Heart right ventricle (tissue), 16 donors: Measurements from ENCODE around the gene OVAAL. TPM values are rescaled to one million over a fixed set of nuclear protein-coding genes. Genes with fewer than 3 reads are reported as not detected.

Experiments used
- ATAC-seq, 8 donors: fragments of 200-7000 bp; cut with Tn5 transposase; one replicate each; pipeline ENCODE4 v1.9.1; 2020; ENCODE audit warnings: mild to moderate bottlenecking in 8 of 8, moderate library complexity in 8 of 8, moderate number of reproducible peaks in 1 of 8
- DNase-seq, 2 donors: peaks; one replicate each; pipeline ENCODE4 v3.0.0-alpha.2; 2020
- H3K27ac ChIP-seq, 10 donors: fragments of 200-600 bp; sonication (generic) in 2 of 10; one replicate each; pipeline versions ENCODE4 v1.5.0 to v1.8.0; 2020 to 2022; ENCODE audit warnings: mild to moderate bottlenecking in 3 of 10
- H3K27me3 ChIP-seq, 7 donors: fragments of 200-600 bp; one replicate each; pipeline ENCODE4 v1.8.0; 2021 to 2022; ENCODE audit warnings: mild to moderate bottlenecking in 2 of 7
- H3K36me3 ChIP-seq, 9 donors: fragments of 200-600 bp; sonication (generic) in 1 of 9; one replicate each; pipeline versions ENCODE4 v1.5.0 to v1.8.0; 2020 to 2022; ENCODE audit warnings: mild to moderate bottlenecking in 2 of 9
- H3K4me1 ChIP-seq, 9 donors: fragments of 200-600 bp; sonication (generic) in 1 of 9; one replicate each; pipeline versions ENCODE4 v1.5.0 to v1.8.0; 2020 to 2022; ENCODE audit warnings: mild to moderate bottlenecking in 4 of 9
- H3K4me3 ChIP-seq, 10 donors: fragments of 200-600 bp; sonication (generic) in 2 of 10; one replicate each; pipeline versions ENCODE4 v1.5.0 to v1.8.0; 2020 to 2022; ENCODE audit warnings: mild to moderate bottlenecking in 7 of 10, moderate library complexity in 2 of 10
- H3K9me3 ChIP-seq, 11 donors: fragments of 200-600 bp in 10 of 11; sonication (generic) in 2 of 11; one replicate each; pipeline versions ENCODE4 v1.5.0 to v1.8.0; 2013 to 2022; ENCODE audit warnings: mild to moderate bottlenecking in 2 of 11, control low read depth in 1 of 11, moderate library complexity in 1 of 11
- CTCF ChIP-seq, 9 donors: fragments of 200-600 bp; sonication (generic) in 2 of 9; IDR thresholded peaks; one replicate each; pipeline versions ENCODE4 v1.5.0 to v1.8.0; 2021 to 2022; ENCODE audit warnings: antibody characterized with exemption in 9 of 9, mild to moderate bottlenecking in 5 of 9, moderate library complexity in 1 of 9
- WGBS, 2 donors: extraction: QIAGEN DNeasy Blood & Tissue Kit; methylation state at CpG; one replicate each; pipeline ENCODE4 v1.1.7; 2013; ENCODE audit warnings: inconsistent platforms in 1 of 2; 5-methylcytosine and 5-hydroxymethylcytosine counted together
- intact Hi-C, 10 donors: fragments of 100-400 bp; cut with DNase I; formaldehyde crosslinking; loops; one replicate each; pipeline versions ENCODE4 v1.11.1 to v1.14.2; 2022
- polyA plus RNA-seq, 2 donors: library from polyadenylated mRNA; stranded (reverse); fragments of 200-250 nt; gene quantifications; one replicate each; pipeline ENCODE4 v1.2.3, GENCODE V29; 2013
- total RNA-seq, 10 donors: library from RNA; stranded (reverse); fragmentation: NEBNext Ultra II Directional in 3 of 10; extraction: Animal tissue kit (Norgen Biotek cat#: 25700) in 3 of 10; gene quantifications; one replicate each; pipeline versions ENCODE4 v1.2.1 to v1.2.4, GENCODE V29; 2021 to 2023
- donor health status: Arrhythmogenic right ventricular cardiomyopathy.
- donor health status: ischemic (EF 13 %, LVEDD 7.1; RV severe dilation, severe dysfunction).
- donor health status: healthy with polysubstance abuse.
- donor health status: DM: no; HTN: yes; CAD: no.
- donor health status: DM: no; HTN: no; CAD: no.
- donor health status: ischemic (EF 25% LVEDD 6.9; RV normal size, moderate dysfunction).
- donor health status: ischemic (EF 25% LVEDD 5.7; RV mildly dilated, moderate dysfunction).
- donor health status: healthy.
- donor health status: DM: yes; HTN: yes; CAD: no.
- donor health status: Ischemic cardiomyopathy.
- donor health status: ischemic (EF 35%, LVEDD 5.7; RV mildly dilated, moderate dysfunction).
- donor health status: nonischemic (EF 11% LVEDD 7.7; RV severe dilation, severe dysfunction).
- donor health status: DM: yes; HTN: yes; CAD: no.
- donor health status: PGD.
- donor health status: ischemic (EF 29% LVEDD 5.4; RV normal size, mild dysfunction).
- donor health status: nonischemic (EF 23%, LVEDD 6.1; RV moderate dilation, normal function).

OVAAL gene
- total and polyA plus RNA-seq, 12 donors: 0.27 to 7.3 (median 2.7) TPM

GRCh38 chr1:180562640-180563025, 3.9 kb downstream of the OVAAL start:
- Histone ChIP-seq H3K36me3 (no peaks in the 10 kb centered on the region), H3K9me3 (no peaks in the 10 kb centered on the region), H3K4me1 (peaks cover 4 to 78% (median 45%) of the 10 kb centered on the region in 9 donors), H3K27me3 (no peaks in the 10 kb centered on the region), H3K27ac (peak overlapping the region; percentile 75 to 90 (median 86)), H3K4me3 (no peak overlapping the region)
- 43 to 53% methylated on average over 1 of the region's 1 CpG for WGBS, 2 donors
- DNase-seq: peak in 1 of 2 donors; percentile 36
- TF ChIP-seq CTCF (IDR thresholded peaks at IDR 0.05): no peak
- intact Hi-C loops: loop anchor here in 3 of 10 donors (2.0 to 5.0 kb wide), 3 partner anchors 16 to 70 kb away; partner anchors contain the start of gene XPR1 (in 2 of the 3)
- peak; percentile 61 to 89 (median 82) for ATAC-seq

DNA sequence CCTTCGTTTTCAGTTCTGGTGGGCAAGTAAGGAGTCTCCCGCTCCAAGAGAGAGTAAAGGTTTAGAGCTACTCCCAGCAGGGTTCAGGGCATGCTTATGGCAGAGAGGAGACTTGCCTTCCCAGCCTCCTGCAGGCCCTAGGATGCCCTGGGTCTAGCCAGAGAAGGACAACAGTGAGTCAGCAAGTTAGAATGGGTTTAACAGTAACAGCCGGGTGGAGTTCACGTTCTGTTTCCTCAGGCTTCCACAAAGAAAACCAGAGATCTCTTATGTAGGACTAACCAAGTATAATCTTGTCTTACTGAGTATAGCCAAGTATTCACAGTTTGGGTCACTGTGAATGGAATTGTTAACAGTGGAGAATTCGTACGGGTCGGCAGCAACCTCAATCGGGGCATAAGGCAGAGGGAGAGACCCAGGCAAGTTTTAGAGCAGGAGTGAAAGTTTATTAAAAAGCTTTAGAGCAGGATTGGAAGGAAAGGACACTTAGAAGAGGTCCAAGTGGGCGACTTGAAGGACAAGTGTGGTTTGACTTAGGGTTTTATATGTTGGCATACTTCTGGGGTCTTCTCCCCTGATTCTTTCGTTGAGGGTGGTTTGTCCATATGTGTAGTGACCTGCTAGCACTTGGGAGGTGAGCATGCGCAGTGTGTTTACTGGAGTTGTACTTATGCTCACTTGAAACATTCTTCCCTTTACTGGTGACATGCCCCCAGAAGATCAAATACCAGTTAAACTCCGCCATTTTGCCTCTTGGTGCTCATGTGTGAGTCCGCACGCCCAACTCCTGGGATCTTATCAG, 4.5 kb downstream of the OVAAL start:
- DNase-seq: peak in 1 of 2 donors; percentile 38
- intact Hi-C loops: loop anchor here in 3 of 10 donors (2.0 to 5.0 kb wide), 3 partner anchors 16 to 69 kb away; partner anchors contain the start of gene XPR1 (in 2 of the 3)
- TF ChIP-seq CTCF (IDR thresholded peaks at IDR 0.05): no peak
- Histone ChIP-seq H3K27ac (peak overlapping the region; percentile 75 to 90 (median 86)), H3K27me3 (no peaks in the 10 kb centered on the region), H3K4me1 (peaks cover 4 to 80% (median 45%) of the 10 kb centered on the region in 9 donors), H3K36me3 (no peaks in the 10 kb centered on the region), H3K9me3 (no peaks in the 10 kb centered on the region), H3K4me3 (no peak overlapping the region)
- 70 to 71% methylated on average over 14 of the region's 14 CpGs for WGBS, 2 donors
- peak; percentile 59 to 81 (median 75) for ATAC-seq

- WGBS, 2 donors: 48 to 62% methylated on average over 4 of the region's 4 CpGs
- Histone ChIP-seq H3K36me3 (no peaks in the 10 kb centered on the region), H3K4me1 (peaks cover 4 to 82% (median 45%) of the 10 kb centered on the region in 9 donors), H3K9me3 (no peaks in the 10 kb centered on the region), H3K27me3 (no peaks in the 10 kb centered on the region), H3K4me3 (peak overlapping the region in 5 of 10 donors; percentile 4 to 43 (median 14)), H3K27ac (peak overlapping the region; percentile 23 to 90 (median 77))
- DNase-seq (no peak), ATAC-seq (no peak)
- TF ChIP-seq CTCF (IDR thresholded peaks at IDR 0.05): no peak
- intact Hi-C loops: loop anchor here in 4 of 10 donors (5.0 kb wide), 3 partner anchors 33 to 42 kb away; no protein-coding TSS in a partner anchor
Observed at GRCh38 chr1:180565121-180565871, 6.5 kb downstream of the OVAAL start.

DNA sequence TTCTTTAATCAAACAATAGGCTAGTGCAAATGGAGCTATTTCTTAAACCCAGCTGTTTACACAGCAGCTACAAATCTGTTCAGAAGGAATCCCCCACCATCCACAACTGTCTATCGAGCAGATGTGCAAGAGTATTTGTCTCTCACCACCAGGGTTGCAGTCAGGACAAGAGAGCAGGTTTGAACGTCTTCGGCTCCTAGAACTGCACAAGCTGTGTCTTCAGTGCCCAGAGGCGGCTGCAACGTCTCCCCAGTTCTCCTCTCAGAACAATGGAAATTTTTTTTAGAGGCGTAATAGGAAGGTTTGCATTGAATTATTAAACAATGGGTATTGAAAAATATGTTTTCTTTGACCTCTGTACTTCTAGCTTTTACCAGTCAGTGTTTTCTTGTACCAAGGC, 7.3 kb downstream of the OVAAL start:
- intact Hi-C loops: loop anchor here in 4 of 10 donors (5.0 kb wide), 3 partner anchors 34 to 41 kb away; no protein-coding TSS in a partner anchor
- peak overlapping the region; percentile 40 to 90 (median 77) for H3K27ac ChIP-seq
- ATAC-seq (peak in 6 of 8 donors; percentile 18 to 72 (median 45)), DNase-seq (no peak)
- TF ChIP-seq CTCF (IDR thresholded peaks at IDR 0.05): peak in 1 of 9 donors; percentile 9
- H3K27me3 ChIP-seq: no peaks in the 10 kb centered on the region
- no peaks in the 10 kb centered on the region for H3K36me3 ChIP-seq
- no peaks in the 10 kb centered on the region for H3K9me3 ChIP-seq
- H3K4me1 ChIP-seq: peaks cover 4 to 81% (median 43%) of the 10 kb centered on the region in 9 donors
- peak overlapping the region in 5 of 10 donors; percentile 4 to 43 (median 14) for H3K4me3 ChIP-seq
- 62 to 69% methylated on average over 6 of the region's 6 CpGs for WGBS, 2 donors
